CD1c-positive myeloid dendritic cell (primary cell): ENCODE results near the gene CDCA4.
A peak's percentile ranks its signal among the peaks of the same experiment; 100 is the strongest.

Experiments used
- DNase-seq: peaks from one replicate; pipeline ENCODE4 v3.0.0-alpha.2; 2016; ENCODE audit errors: extremely low spot score

Gene CDCA4

GRCh38 chr14:104989236-104989950, 31.5 kb downstream of the CDCA4 start:
- DNase-seq, result no peak

GRCh38 chr14:104986487-104987164, 34.3 kb downstream of the CDCA4 start:
- DNase-seq, result no peak

- DNase-seq, result peak; percentile 97
These were observed 35.0 kb downstream of the CDCA4 start, which contains the start of gene CLBA1 for GRCh38 chr14:104985675-104986486. CLBA1 (plus strand) TSS chr14:104985788; CDS start chr14:104986432, 644 bp downstream.

GRCh38 chr14:104984056-104984894, 36.6 kb downstream of the CDCA4 start:
- DNase-seq, result no peak

- DNase-seq, result no peak
These were observed 37.6 kb downstream of the CDCA4 start for GRCh38 chr14:104983231-104983721.

- DNase-seq, result peak; percentile 19
These were observed 38.2 kb downstream of the CDCA4 start for GRCh38 chr14:104982548-104983230.

GRCh38 chr14:104981699-104982541, 39.0 kb downstream of the CDCA4 start:
- DNase-seq, result no peak

GRCh38 chr14:104980611-104981531, 40.0 kb downstream of the CDCA4 start:
- no peak for DNase-seq

GRCh38 chr14:104979758-104980610, 40.9 kb downstream of the CDCA4 start:
- DNase-seq, result no peak

GRCh38 chr14:104978746-104979691, 41.9 kb downstream of the CDCA4 start:
- DNase-seq, result no peak

GRCh38 chr14:104977681-104978653, 42.9 kb downstream of the CDCA4 start, which contains the start of gene AHNAK2:
AHNAK2 (minus strand) TSS chr14:104978374; CDS start chr14:104978237, 137 bp downstream.
- peak; percentile 72 for DNase-seq

- DNase-seq, result no peak
These were observed 43.7 kb downstream of the CDCA4 start for GRCh38 chr14:104977008-104977680.

- peak; percentile 91 for DNase-seq
These were observed 44.5 kb downstream of the CDCA4 start for GRCh38 chr14:104976198-104977007.
